HEK293T (cell line): ENCODE data around the gene FUT2.

ENCODE experiments used
- BHLHE40 ChIP-seq: fragments of 450-650 bp; IDR thresholded peaks from 2 replicates; pipeline ENCODE4 v1.6.1; 2016; ENCODE audit warnings: mild to moderate bottlenecking, moderate library complexity, borderline replicate concordance
- ELF4 ChIP-seq: fragments of 450-650 bp; IDR thresholded peaks from 2 replicates; pipeline ENCODE4 v1.6.1; 2017; ENCODE audit warnings: antibody characterized with exemption
- FOXA1 ChIP-seq: fragments of 450-650 bp; IDR thresholded peaks from 2 replicates; pipeline ENCODE4 v1.6.1; 2016; ENCODE audit warnings: mild to moderate bottlenecking
- FOXM1 ChIP-seq: fragments of 450-650 bp; IDR thresholded peaks from 2 replicates; pipeline ENCODE4 v1.6.1; 2017; ENCODE audit warnings: mild to moderate bottlenecking, borderline replicate concordance
- L3MBTL2 ChIP-seq: fragments of 450-650 bp; conservative IDR thresholded peaks from 2 replicates; pipeline ENCODE4 v1.6.1; 2016; ENCODE audit warnings: mild to moderate bottlenecking
- LEF1 ChIP-seq: fragments of 450-650 bp; IDR thresholded peaks from 2 replicates; pipeline ENCODE4 v1.6.1; 2017; ENCODE audit warnings: mild to moderate bottlenecking, borderline replicate concordance
- ZNF384 ChIP-seq: fragments of 450-650 bp; IDR thresholded peaks from 2 replicates; pipeline ENCODE4 v1.6.1; 2016

DNA sequence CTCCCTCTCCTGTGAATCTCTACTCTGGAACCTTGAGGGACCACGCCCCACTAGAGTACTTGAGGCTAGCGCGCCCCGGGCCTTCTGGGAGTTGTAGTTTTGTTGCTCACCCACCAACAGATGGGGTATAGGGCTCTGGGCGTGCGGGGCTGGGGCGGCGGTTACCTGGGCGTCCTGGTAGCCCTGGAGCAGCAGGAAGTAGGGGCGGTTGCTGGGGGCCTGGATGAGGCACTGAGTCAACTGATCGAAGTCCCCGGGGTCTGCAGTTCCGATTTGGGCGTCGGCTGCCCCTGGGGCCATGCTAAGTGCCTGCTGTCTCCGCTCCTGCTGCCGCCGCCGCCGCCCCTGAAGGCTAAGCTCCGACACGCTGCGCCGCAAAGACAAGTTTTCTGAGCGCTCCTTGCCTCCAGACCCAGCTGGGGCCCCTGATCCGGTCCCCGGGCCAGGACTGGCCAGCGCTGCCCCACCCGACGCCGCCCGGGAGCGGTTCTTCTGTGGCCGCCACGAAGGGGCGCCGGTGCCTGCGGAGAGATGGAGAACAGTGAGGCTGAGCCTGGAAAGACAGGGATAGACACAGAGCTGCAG is 39.4 kb downstream of the FUT2 start:
- TF ChIP-seq ZNF384: no peak
- no peak for TF ChIP-seq FOXA1
- TF ChIP-seq BHLHE40: no peak
- no peak for TF ChIP-seq FOXM1
- TF ChIP-seq LEF1: no peak
- TF ChIP-seq L3MBTL2: no peak
- no peak for TF ChIP-seq ELF4
